ENCODE measurements around the gene CBFA2T2. TPM values are rescaled to one million over a fixed set of nuclear protein-coding genes. Genes with fewer than 3 reads are reported as not detected.
"Not testable (repeated sequence)": the region's sequence is repeated elsewhere in the genome, so short reads cannot be mapped to it uniquely, and the experiment has no call there.

Gene CBFA2T2
- total and polyA plus RNA-seq, 8 donors, result 2.9 to 29.9 (median 12.0) TPM

GRCh38 chr20:33489495-33490022, 337 bp upstream of the CBFA2T2 start:
- no peaks in the 10 kb centered on the region for H3K36me3 ChIP-seq
- H3K4me1 ChIP-seq, result peaks cover 6 to 35% (median 29%) of the 10 kb centered on the region in 4 donors
- DNase-seq, result peak; percentile 99 to 100
- H3K27ac ChIP-seq, result peak overlapping the region; percentile 90 to 99 (median 94)
- no peaks in the 10 kb centered on the region for H3K27me3 ChIP-seq
- intact Hi-C loops (cut with DNase I; ENCODE audit: low total_unique reads), result no loop called here
- TF ChIP-seq POLR2A (IDR thresholded peaks at IDR 0.05) (peak in 2 of 4 donors; percentile 73 to 80), CTCF (IDR thresholded peaks at IDR 0.05) (no peak), POLR2AphosphoS5 (IDR thresholded peaks at IDR 0.05) (peak; percentile 97 to 99 (median 98)), EP300 (IDR thresholded peaks at IDR 0.05) (no peak)
- H3K9me3 ChIP-seq, result no peaks in the 10 kb centered on the region
- 2 to 4% (median 3%) methylated on average over 29 to 36 of the region's 36 CpGs for WGBS, 5 donors
- H3K4me3 ChIP-seq, result peak overlapping the region; percentile 38 to 93 (median 63)

DNA sequence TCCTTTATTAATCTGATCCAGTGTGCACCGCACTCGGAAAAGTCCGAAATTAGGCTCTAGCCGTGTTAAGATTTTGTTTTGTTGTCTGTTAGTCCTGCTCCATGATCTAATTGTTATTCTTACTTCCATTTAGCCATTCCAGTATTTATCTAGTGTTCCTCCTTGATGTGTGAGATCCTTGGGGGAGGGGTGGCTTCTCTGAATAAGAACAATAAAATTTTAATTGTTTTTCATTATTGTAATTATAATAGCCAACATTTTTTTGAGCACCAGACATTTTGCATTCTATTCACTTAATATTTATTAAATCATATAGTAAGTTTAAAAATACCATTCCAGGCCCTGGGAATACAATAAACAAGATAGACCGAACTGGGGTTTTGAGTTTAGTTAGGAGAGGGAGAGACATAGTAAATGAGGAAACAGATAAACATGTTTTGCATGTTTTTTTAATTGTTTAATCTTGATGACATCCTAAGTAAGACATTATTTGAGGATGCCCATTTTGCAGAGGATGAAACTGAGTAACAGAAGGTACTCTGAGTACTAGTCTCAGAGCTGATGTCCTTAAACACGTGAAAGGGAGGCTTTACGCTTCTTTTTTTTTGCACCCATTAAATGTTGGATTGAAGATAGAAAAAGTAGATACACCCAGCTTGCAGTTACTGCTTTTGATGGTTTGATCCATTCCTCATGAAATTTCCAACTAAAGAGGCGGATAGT, 1.2 kb downstream of the CBFA2T2 start:
- DNase-seq, result no peak

DNA sequence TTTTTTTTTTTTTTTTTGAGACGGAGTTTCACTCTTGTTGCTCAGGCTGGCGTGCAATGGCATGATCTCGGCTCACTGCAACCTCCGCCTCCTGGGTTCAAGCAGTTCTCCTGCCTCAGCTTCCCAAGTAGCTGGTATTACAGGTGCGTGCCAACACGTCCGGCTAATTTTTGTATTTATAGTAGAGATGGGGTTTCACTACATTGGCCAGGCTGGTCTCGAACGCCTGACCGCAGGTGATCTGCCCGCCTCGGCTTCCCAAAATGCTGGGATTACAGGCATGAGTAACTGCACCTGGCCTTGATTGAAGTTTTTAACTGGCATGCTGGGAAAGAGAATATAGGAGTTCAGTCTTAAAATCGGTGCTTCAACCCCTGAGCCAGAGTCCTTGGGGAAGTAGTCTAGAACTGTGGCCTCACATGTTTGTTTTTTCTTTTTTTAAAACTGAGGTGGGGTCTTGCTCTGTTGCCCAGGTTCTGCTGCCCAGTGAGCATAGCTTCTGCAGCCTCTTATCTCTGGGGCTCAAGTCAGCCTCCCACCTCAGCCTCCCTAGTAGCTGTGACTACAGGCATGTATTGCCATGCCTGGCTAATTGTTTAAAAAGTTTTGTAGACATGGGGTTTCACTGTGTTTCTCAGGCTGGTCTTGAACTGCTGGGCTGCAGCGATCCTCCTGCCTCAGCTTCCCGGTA, 3.3 kb downstream of the CBFA2T2 start:
- TF ChIP-seq POLR2AphosphoS5 (IDR thresholded peaks at IDR 0.05) (no peak), POLR2A (IDR thresholded peaks at IDR 0.05) (no peak), CTCF (IDR thresholded peaks at IDR 0.05) (no peak), EP300 (IDR thresholded peaks at IDR 0.05) (no peak)
- Histone ChIP-seq H3K4me1 (peaks cover 6 to 49% (median 37%) of the 10 kb centered on the region in 4 donors), H3K9me3 (no peaks in the 10 kb centered on the region), H3K27ac (no peak overlapping the region), H3K36me3 (no peaks in the 10 kb centered on the region), H3K27me3 (no peaks in the 10 kb centered on the region), H3K4me3 (no peak overlapping the region)
- intact Hi-C loops (cut with DNase I; ENCODE audit: low total_unique reads), result no loop called here
- 94 to 99% (median 95%) methylated on average over 14 to 15 of the region's 15 CpGs for WGBS, 5 donors
- no peak for DNase-seq

More for the DNA sequence above, 1.2 kb downstream of the CBFA2T2 start:
- no peaks in the 10 kb centered on the region for H3K9me3 ChIP-seq
- H3K27ac ChIP-seq, result peak overlapping the region; percentile 93 to 99 (median 97)
- peaks cover 6 to 40% (median 32%) of the 10 kb centered on the region in 4 donors for H3K4me1 ChIP-seq
- peak overlapping the region; percentile 77 to 93 (median 84) for H3K4me3 ChIP-seq
- 39 to 53% (median 44%) methylated on average over 8 of the region's 8 CpGs for WGBS, 5 donors
- intact Hi-C loops (cut with DNase I; ENCODE audit: low total_unique reads), result no loop called here
- no peak for TF ChIP-seq EP300 (IDR thresholded peaks at IDR 0.05)
- no peak for TF ChIP-seq CTCF (IDR thresholded peaks at IDR 0.05)
- no peak for TF ChIP-seq POLR2A (IDR thresholded peaks at IDR 0.05)
- no peak for TF ChIP-seq POLR2AphosphoS5 (IDR thresholded peaks at IDR 0.05)
- H3K27me3 ChIP-seq, result no peaks in the 10 kb centered on the region
- no peaks in the 10 kb centered on the region for H3K36me3 ChIP-seq

- whole genome bisulfite sequencing, 5 donors, result 76 to 96% (median 90%) methylated on average over 6 of the region's 6 CpGs
These were observed 6.9 kb downstream of the CBFA2T2 start for GRCh38 chr20:33496776-33497175.

More at GRCh38 chr20:33496776-33497175, 6.9 kb downstream of the CBFA2T2 start:
- H3K36me3 ChIP-seq; intact Hi-C loops (cut with DNase I; ENCODE audit: low total_unique reads); DNase-seq; H3K4me3 ChIP-seq; H3K9me3 ChIP-seq; H3K27me3 ChIP-seq; H3K27ac ChIP-seq: not testable (repeated sequence)
- peaks cover 3 to 61% (median 17%) of the 10 kb centered on the region in 4 donors for H3K4me1 ChIP-seq

All from stomach (tissue), 9 donors.